CD1c-positive myeloid dendritic cell (primary cell): Measurements from ENCODE around the gene PLPPR4.
A peak's percentile ranks its signal among the peaks of the same experiment; 100 is the strongest.
"Not testable (repeated sequence)": the region's sequence is repeated elsewhere in the genome, so short reads cannot be mapped to it uniquely, and the experiment has no call there.

ENCODE experiments used
- DNase-seq: peaks from one replicate; pipeline ENCODE4 v3.0.0-alpha.2; 2016; ENCODE audit errors: extremely low spot score

The PLPPR4 gene

DNA sequence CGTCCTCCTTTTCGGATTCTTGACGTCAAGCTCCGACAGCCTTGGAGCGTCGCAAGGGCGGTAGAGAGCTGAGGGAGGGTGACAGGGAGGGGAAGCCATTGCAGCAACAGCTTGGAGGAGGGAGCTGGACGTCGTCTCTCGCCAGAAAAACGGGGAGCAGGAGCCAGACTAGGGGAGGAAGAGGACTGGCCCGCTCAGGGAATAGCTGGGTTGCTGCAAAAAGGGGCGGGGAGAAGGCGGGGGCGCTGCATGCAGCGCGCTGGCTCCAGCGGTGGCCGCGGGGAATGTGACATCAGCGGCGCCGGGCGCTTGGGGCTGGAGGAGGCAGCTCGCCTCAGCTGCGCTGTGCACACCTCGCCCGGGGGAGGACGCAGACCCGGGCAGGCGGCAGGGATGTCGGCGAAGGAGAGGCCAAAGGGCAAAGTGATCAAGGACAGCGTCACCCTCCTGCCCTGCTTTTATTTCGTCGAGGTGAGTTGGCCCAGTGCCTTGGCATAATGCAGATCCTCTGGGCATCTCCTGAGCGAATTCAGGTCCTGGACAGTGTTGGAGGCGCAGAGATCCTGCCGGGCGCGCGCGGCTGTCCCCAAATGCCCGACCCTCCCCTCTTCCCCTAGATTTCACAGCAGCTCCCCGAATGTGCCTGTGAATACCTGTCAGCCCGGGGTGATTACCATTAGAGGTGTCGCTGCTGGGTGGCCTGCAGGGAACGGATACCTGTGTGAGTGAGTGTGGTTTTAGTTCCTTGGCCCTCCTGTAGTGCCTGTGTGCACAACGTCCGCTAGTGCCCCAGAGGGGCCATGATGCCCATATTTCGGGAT lies at the start of gene PLPPR4:
TSS of gene PLPPR4 (plus strand) at position 292 of the 821 bp plus-strand sequence. CDS start at position 394, 102 bp downstream.
- peak; percentile 15 for DNase-seq

DNA sequence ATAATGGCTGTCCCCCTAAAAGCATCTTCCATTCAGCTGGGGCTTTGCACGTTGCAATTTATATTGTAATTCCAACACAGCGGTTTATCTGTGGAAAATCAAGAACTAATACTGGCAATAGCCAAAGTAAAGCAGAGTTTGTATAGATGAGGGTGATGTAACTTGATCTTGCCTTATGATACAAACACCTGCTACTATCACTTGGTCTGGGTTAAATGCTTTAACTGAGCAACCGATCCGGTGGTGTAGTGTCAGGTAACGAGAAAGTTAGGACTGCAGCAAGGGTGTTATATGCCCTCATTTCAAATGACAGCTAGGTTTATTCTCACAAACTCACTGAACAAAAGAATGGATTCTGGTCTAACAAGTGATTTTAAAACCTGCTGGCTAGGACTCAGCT lies 47.3 kb upstream of the PLPPR4 start:
- DNase-seq: no peak

- no peak for DNase-seq
Measured at GRCh38 chr1:99217599-99217998, 46.7 kb upstream of the PLPPR4 start.

- DNase-seq: no peak
Measured at GRCh38 chr1:99218572-99218971, 45.7 kb upstream of the PLPPR4 start.

- DNase-seq: peak; percentile 20
Measured at GRCh38 chr1:99218999-99219398, 45.3 kb upstream of the PLPPR4 start.

- DNase-seq: no peak
Measured at GRCh38 chr1:99227056-99227897, 37.0 kb upstream of the PLPPR4 start.

- no peak for DNase-seq
Measured at GRCh38 chr1:99228153-99228552, 36.1 kb upstream of the PLPPR4 start.

DNA sequence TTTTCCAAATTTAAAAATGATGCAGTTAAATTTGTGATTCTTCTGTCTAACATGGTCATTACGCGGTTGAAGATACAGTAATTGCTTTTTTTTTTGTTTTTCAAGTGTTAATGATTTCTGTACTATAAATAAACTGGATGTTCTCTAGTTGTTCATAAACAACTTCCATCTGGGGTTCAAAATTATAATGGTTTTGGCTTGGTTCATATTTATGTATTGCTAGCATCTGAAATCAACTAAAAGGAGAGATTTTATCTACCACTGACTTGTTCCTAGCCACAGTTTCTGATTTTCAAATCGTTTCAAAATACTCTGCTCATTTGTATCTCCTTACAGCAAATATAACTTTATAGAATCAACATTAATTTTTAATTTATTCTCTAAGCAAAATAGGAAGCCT lies 35.2 kb upstream of the PLPPR4 start:
- no peak for DNase-seq

GRCh38 chr1:99230695-99231094 lies 33.6 kb upstream of the PLPPR4 start:
- no peak for DNase-seq

DNA sequence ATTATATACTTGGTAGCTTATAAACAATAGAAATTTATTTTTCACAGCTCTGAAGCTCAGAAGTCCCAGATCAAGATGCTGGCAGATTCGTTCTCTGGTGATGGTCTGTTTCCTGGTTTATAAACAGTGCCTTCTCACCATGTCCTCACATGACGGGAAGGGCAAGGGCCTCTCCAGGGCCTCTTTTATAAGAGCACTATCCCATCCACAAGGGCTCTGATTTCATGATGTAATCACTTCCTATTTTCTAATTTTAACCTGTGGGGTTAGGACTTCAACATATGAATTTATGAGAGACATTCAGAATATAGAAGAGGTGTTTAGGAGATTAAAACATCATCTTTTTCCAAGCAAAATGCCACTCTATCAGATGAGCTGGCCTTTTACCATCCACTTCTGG lies 32.1 kb upstream of the PLPPR4 start:
- DNase-seq: no peak

DNA sequence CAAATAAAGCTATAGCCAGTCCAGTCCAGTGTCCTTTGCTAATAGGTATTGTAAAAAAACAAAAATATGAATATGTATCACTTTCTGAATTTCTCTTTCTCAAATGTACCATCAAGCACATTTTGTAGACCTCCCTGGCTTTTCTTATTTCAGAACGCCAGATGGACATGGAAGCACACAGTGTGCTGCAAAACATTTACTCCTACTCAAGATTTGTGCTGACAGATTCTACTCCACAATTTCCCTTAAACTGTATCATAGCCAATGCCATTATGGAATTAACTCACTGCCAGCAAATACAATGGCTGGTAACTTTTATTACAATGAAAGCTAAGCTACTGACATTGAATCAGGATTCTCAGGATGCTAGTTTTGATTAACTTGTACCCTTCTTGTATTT lies 30.8 kb upstream of the PLPPR4 start:
- DNase-seq: no peak

DNA sequence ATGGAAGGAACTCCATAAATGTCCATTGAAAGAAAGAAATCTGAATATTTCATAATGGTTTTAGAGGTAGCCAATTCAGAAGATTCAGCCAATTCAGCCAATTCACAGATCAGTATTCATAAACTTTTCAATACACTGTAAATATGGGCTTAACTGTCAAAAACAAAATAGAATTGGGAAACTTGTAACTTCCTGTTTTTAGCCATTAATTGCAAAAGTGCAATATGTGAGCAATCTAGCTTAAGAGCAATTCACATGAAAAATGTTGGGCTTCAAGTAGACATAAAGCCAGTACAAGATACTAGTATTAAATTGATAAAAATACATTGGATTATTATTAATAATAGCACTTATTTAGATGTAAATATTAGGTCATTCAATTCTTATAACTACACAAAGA lies 27.5 kb upstream of the PLPPR4 start:
- DNase-seq: peak; percentile 34

GRCh38 chr1:99239690-99240089 lies 24.6 kb upstream of the PLPPR4 start:
- DNase-seq: no peak

GRCh38 chr1:99240621-99241020 lies 23.7 kb upstream of the PLPPR4 start:
- no peak for DNase-seq

- no peak for DNase-seq
Measured at GRCh38 chr1:99246152-99246551, 18.1 kb upstream of the PLPPR4 start.

DNA sequence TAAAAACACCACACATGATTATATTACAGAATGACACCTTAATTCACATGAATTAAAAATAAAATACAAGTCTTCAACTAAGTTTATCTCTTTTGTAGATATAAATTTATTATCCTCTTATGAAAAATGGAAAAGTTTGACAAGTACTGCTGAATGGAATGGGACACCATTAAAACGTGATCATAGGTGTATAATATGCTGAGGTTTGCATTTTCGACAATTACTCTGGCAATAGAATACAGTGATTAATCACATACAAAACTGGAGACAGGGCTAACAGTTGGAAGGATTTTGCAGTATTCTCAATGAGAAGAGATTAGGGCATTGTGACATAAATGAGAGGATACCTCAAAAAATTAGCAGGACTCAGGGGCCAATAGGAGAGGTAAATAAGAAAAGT lies 17.1 kb upstream of the PLPPR4 start:
- DNase-seq: no peak

GRCh38 chr1:99250728-99251127 lies 13.6 kb upstream of the PLPPR4 start:
- DNase-seq: no peak

- no peak for DNase-seq
Measured at GRCh38 chr1:99251308-99251707, 13.0 kb upstream of the PLPPR4 start.

- DNase-seq: no peak
Measured at GRCh38 chr1:99252630-99253029, 11.7 kb upstream of the PLPPR4 start.

GRCh38 chr1:99260402-99260801 lies 3.9 kb upstream of the PLPPR4 start:
- not testable (repeated sequence) for DNase-seq

GRCh38 chr1:99265124-99265523 lies 832 bp downstream of the PLPPR4 start:
- DNase-seq: no peak

GRCh38 chr1:99266726-99267125 lies 2.4 kb downstream of the PLPPR4 start:
- no peak for DNase-seq

GRCh38 chr1:99268021-99268420 lies 3.7 kb downstream of the PLPPR4 start:
- DNase-seq: no peak
